Midbrain (tissue), 1 donor: ENCODE results near the gene CCDC71L.

ENCODE experiments used
- DNase-seq: peaks from one replicate; lab custom pipeline; 2025; lab: John Stamatoyannopoulos, UW

CCDC71L gene

GRCh38 chr7:106659166-106659962 is 1.6 kb downstream of the CCDC71L start:
- DNase-seq: no peak

- no peak for DNase-seq
These were observed 2.4 kb downstream of the CCDC71L start for GRCh38 chr7:106658316-106659165.

- no peak for DNase-seq
These were observed 3.6 kb downstream of the CCDC71L start for GRCh38 chr7:106657085-106657991.

- no peak for DNase-seq
These were observed 5.1 kb downstream of the CCDC71L start for GRCh38 chr7:106655703-106656498.

- DNase-seq: no peak
These were observed 7.5 kb downstream of the CCDC71L start for GRCh38 chr7:106653488-106653887.

- no peak for DNase-seq
These were observed 8.0 kb downstream of the CCDC71L start for GRCh38 chr7:106652909-106653308.

- DNase-seq: no peak
These were observed 8.9 kb downstream of the CCDC71L start for GRCh38 chr7:106652092-106652491.

GRCh38 chr7:106646256-106646655 is 14.7 kb downstream of the CCDC71L start:
- no peak for DNase-seq

GRCh38 chr7:106644999-106645398 is 16.0 kb downstream of the CCDC71L start:
- DNase-seq: no peak

GRCh38 chr7:106643216-106644000 is 17.6 kb downstream of the CCDC71L start:
- DNase-seq: no peak

- no peak for DNase-seq
These were observed 19.5 kb downstream of the CCDC71L start for GRCh38 chr7:106641416-106641815.

- no peak for DNase-seq
These were observed 20.4 kb downstream of the CCDC71L start for GRCh38 chr7:106640368-106641141.

- DNase-seq: no peak
These were observed 21.3 kb downstream of the CCDC71L start for GRCh38 chr7:106639476-106640334.

GRCh38 chr7:106635411-106635810 is 25.5 kb downstream of the CCDC71L start:
- no peak for DNase-seq

- DNase-seq: no peak
These were observed 26.0 kb downstream of the CCDC71L start for GRCh38 chr7:106634958-106635357.

GRCh38 chr7:106630648-106631047 is 30.3 kb downstream of the CCDC71L start:
- DNase-seq: no peak

GRCh38 chr7:106629516-106629915 is 31.4 kb downstream of the CCDC71L start:
- no peak for DNase-seq

- DNase-seq: no peak
These were observed 34.4 kb downstream of the CCDC71L start for GRCh38 chr7:106626376-106627164.
